ENCODE results near the gene RAB7A. TPM values are rescaled to one million over a fixed set of nuclear protein-coding genes. Genes with fewer than 3 reads are reported as not detected.
A peak's percentile ranks its signal among the peaks of the same experiment; 100 is the strongest.

The RAB7A gene
- total RNA-seq, 2 experiments from 2014 or later, result 304 to 322 TPM

DNA sequence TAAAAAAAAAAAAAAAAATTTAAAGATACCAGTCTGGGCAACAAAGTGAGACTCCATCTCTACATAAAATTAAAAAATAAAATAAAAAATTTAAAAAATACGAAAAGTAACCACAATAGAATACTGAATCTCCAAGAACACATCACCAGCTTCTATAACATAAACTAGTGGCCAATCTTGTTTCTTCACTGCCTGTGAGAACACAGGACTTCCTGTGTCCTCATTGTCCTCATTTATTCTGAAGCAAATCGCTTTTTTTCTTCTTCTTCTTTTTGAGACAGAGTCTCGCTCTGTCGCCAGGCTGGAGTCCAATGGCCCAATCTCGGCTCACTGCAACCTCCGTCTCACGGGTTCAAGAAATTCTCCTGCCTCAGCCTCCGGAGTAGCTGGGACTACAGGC is 28.6 kb upstream of the RAB7A start:
- H3K4me1 Mint-ChIP-seq (ENCODE audit: low read depth), result peaks cover 2% of the 10 kb centered on the region
- intact Hi-C loops (cut with micrococcal nuclease), result no loop called here
- H3K4me3 Mint-ChIP-seq, result peak overlapping the region; percentile 29
- TF ChIP-seq, protein P1, sequence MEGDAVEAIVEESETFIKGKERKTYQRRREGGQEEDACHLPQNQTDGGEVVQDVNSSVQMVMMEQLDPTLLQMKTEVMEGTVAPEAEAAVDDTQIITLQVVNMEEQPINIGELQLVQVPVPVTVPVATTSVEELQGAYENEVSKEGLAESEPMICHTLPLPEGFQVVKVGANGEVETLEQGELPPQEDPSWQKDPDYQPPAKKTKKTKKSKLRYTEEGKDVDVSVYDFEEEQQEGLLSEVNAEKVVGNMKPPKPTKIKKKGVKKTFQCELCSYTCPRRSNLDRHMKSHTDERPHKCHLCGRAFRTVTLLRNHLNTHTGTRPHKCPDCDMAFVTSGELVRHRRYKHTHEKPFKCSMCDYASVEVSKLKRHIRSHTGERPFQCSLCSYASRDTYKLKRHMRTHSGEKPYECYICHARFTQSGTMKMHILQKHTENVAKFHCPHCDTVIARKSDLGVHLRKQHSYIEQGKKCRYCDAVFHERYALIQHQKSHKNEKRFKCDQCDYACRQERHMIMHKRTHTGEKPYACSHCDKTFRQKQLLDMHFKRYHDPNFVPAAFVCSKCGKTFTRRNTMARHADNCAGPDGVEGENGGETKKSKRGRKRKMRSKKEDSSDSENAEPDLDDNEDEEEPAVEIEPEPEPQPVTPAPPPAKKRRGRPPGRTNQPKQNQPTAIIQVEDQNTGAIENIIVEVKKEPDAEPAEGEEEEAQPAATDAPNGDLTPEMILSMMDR (IDR thresholded peaks at IDR 0.05), result no peak
- ChIA-PET POLR2A (interaction anchor here (1.3 kb wide), 1 partner anchor 16 kb away, joined by 6 read pairs; no protein-coding TSS in a partner anchor), CTCF (interaction anchor here (0.5 to 1.2 kb wide), 3 partner anchors 17 to 98 kb away, joined by 3 read pairs; no protein-coding TSS in a partner anchor)
- no peak for ATAC-seq
- H3K27ac Mint-ChIP-seq, result no peak overlapping the region
- H3K9me3 Mint-ChIP-seq, result no peaks in the 10 kb centered on the region
- H3K36me3 Mint-ChIP-seq (ENCODE audit: low read depth), result no peaks in the 10 kb centered on the region
- no peaks in the 10 kb centered on the region for H3K27me3 Mint-ChIP-seq
- DNase-seq, result no peak

DNA sequence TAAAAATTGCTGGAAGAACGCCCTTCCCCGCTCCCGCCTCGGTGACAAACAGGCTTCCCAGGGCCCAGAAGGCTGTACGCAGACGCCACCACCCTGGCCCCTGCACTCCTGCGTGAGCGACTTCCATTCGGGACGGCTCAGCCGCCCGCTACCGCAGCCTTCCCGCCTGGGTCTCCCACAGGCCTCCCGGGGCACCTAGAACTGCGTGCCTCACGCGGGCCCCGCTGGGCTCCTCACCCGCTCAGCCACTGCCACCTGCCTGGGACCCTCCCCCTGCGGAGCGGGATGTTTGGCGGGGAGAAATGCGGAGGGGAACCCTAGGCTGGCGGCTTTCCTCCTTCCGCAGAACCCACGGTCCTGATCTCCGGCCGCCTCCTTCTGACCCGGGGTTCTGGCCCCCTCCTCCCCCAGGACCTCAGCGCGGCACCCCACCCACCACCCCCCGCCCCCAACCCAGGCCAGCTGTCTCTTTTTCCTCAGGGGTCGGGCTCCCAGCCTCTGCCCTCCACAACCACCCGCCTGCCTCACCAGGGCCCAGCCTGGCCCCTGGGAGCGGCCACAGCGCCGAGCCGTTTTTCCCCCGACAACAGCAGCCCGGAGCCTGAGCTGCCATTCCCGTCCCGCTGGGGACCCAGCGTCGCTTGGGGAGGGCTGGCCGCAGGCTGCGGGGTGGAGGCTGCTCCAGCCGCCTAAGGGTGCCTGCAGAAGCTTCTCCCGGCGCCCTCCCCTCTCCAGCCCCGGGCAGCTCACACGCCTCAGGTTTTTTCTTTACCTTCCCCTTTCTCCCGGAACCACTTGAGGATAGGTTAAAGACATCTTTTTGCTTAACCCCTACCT is 27.6 kb upstream of the RAB7A start:
- DNase-seq, result peak; percentile 29
- TF ChIP-seq, protein P1 (IDR thresholded peaks at IDR 0.05), result no peak

DNA sequence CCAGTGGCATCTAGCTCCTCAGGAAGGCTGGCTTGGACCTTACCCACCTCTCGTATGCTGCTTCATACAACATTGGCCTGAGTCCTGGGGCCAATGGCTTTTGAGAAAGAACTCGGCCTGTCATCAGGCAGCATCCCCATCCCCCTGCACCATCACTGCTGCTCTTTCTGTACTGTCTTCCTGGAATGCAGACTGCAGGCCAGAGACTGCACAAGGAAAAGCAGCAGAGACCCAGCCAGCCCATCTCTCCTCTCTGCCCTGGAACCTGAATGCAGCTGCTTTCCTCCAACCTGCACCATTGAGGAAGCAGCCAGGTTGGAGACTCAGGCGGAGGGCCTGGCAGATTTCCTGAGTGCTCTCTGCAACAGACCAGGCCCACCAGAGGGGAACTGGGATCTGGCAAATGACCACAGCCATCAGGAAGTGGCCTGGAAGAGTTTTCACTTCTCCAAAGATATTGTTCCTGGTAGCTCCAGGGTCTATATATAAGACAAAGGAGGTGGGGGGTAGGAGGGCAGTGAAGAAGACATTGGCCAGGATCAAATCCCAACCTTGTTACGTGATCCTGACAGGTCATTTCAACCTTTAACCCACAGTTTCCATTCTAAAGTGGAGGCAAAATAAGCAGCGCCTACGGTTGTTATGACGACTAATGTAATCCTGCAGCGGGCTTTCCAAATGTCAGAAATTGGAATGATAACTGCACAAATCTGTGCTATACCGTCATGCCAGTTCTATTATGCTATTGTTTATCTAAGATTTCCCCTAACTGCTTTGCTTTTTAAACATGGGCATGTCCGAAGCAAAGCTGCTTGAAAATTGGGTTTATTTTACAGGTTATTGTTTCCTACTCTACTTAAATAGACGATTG is 24.4 kb upstream of the RAB7A start:
- Mint-ChIP-seq H3K27me3 (no peaks in the 10 kb centered on the region), H3K36me3 (ENCODE audit: low read depth) (no peaks in the 10 kb centered on the region), H3K9me3 (no peaks in the 10 kb centered on the region), H3K4me1 (ENCODE audit: low read depth) (peaks cover 2% of the 10 kb centered on the region), H3K27ac (no peak overlapping the region), H3K4me3 (no peak overlapping the region)
- ChIA-PET POLR2A (interaction anchor here (1.1 kb wide), 1 partner anchor 10 kb away, joined by 3 read pairs; no protein-coding TSS in a partner anchor), CTCF (interaction anchor here (1.0 kb wide), 1 partner anchor 93 kb away, joined by 4 read pairs; no protein-coding TSS in a partner anchor)
- no peak for DNase-seq
- TF ChIP-seq, protein P1 (IDR thresholded peaks at IDR 0.05), result no peak
- intact Hi-C loops (cut with micrococcal nuclease), result no loop called here
- no peak for ATAC-seq

More for the DNA sequence above, 27.6 kb upstream of the RAB7A start:
- Mint-ChIP-seq H3K4me3 (peak overlapping the region; percentile 57), H3K27me3 (no peaks in the 10 kb centered on the region), H3K27ac (no peak overlapping the region), H3K4me1 (ENCODE audit: low read depth) (peaks cover 2% of the 10 kb centered on the region), H3K36me3 (ENCODE audit: low read depth) (no peaks in the 10 kb centered on the region), H3K9me3 (no peaks in the 10 kb centered on the region)
- ATAC-seq, result peak; percentile 74
- intact Hi-C loops (cut with micrococcal nuclease), result no loop called here
- CTCF ChIA-PET, result interaction anchor here (1.1 to 1.9 kb wide), 2 partner anchors 18 to 97 kb away, joined by 3 to 8 read pairs; no protein-coding TSS in a partner anchor
- POLR2A ChIA-PET, result interaction anchor here (0.9 to 1.3 kb wide), 2 partner anchors 17 to 27 kb away, joined by 3 to 6 read pairs; no protein-coding TSS in a partner anchor

DNA sequence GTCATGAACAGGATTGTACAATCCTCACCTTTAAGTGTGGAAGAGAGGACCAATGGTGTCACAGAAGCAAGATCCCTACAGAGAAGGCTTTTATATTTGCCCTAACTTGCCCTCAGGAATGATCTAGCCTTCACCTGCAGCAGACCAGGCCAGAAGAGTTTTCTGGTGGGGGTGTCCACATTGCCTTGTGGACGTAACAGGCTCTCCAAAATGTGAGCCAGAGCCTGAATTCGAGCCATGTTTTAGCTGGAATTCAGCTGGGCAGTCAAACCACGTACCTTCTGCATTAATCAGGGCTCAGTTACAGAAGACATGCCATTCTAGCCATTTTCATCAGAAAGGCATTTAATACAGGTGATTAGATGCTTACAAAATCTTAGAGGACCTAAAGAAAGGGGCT is 23.6 kb upstream of the RAB7A start:
- ATAC-seq (no peak), DNase-seq (no peak)
- ChIA-PET POLR2A (interaction anchor here (0.6 kb wide), 1 partner anchor 189 kb away, joined by 3 read pairs; no protein-coding TSS in a partner anchor), CTCF (interaction anchor here (1.0 kb wide), 1 partner anchor 92 kb away, joined by 4 read pairs; no protein-coding TSS in a partner anchor)
- Mint-ChIP-seq H3K27me3 (no peaks in the 10 kb centered on the region), H3K36me3 (ENCODE audit: low read depth) (no peaks in the 10 kb centered on the region), H3K4me1 (ENCODE audit: low read depth) (peaks cover 2% of the 10 kb centered on the region), H3K27ac (no peak overlapping the region), H3K4me3 (no peak overlapping the region), H3K9me3 (no peaks in the 10 kb centered on the region)
- intact Hi-C loops (cut with micrococcal nuclease), result no loop called here
- TF ChIP-seq, protein P1 (IDR thresholded peaks at IDR 0.05), result no peak

Measured in activated CD8-positive, alpha-beta T cell treated with anti-CD3 and anti-CD28 coated beads for 36 hours (primary cell).